Bladder microvascular endothelial cell (primary cell): Measurements from ENCODE around the gene FCAR. TPM values are rescaled to one million over a fixed set of nuclear protein-coding genes. Genes with fewer than 3 reads are reported as not detected.

ENCODE experiments used
- total RNA-seq: library from RNA; depleted of rRNA; stranded (reverse); fragments of >200 nt; gene quantifications from 2 replicates; pipeline ENCODE4 v1.2.3, GENCODE V29; 2014

Gene FCAR
- not detected in 2 replicates for total RNA-seq

GRCh38 chr19:54873990-54874389 is at the start of gene FCAR:
FCAR (plus strand) TSS chr19:54874235; CDS start chr19:54874290, 55 bp downstream.

GRCh38 chr19:54832496-54832895 is 41.5 kb upstream of the FCAR start, which contains the start of gene KIR2DS4:
KIR2DS4 (plus strand) TSS chr19:54832676.

GRCh38 chr19:54850061-54850640 is 23.9 kb upstream of the FCAR start, which contains the start of gene KIR3DL2:
KIR3DL2 (plus strand) TSS chr19:54850443; CDS start chr19:54850476, 33 bp downstream.

GRCh38 chr19:54905803-54906511 is 31.9 kb downstream of the FCAR start, which contains the start of gene NCR1:
NCR1 (plus strand) TSS chr19:54906148; CDS start chr19:54906188, 40 bp downstream.

Other genes starting within 250 kb of the FCAR start
- gene LILRB1, start 243.8 kb upstream of the FCAR start, total RNA-seq, result not detected in 2 replicates
- gene LILRB4, start 211.2 kb upstream of the FCAR start, total RNA-seq, result not detected in 2 replicates
- not detected in 2 replicates for gene KIR3DL3, start 149.8 kb upstream of the FCAR start, total RNA-seq
- gene KIR2DL3, start 135.7 kb upstream of the FCAR start, total RNA-seq, result not detected in 2 replicates
- not detected in 2 replicates for gene KIR2DL1, start 104.4 kb upstream of the FCAR start, total RNA-seq
- gene KIR2DL4, start 70.6 kb upstream of the FCAR start, total RNA-seq, result not detected in 2 replicates
- gene KIR3DL1, start 57.8 kb upstream of the FCAR start, total RNA-seq, result not detected in 2 replicates
- gene KIR2DS4, start 41.6 kb upstream of the FCAR start, total RNA-seq, result not detected in 2 replicates
- not detected in 2 replicates for gene KIR3DL2, start 23.8 kb upstream of the FCAR start, total RNA-seq
- gene NCR1, start 31.9 kb downstream of the FCAR start, total RNA-seq, result not detected in 2 replicates
- not detected in 2 replicates for gene NLRP7, start 73.3 kb downstream of the FCAR start, total RNA-seq
- gene NLRP2, start 92.1 kb downstream of the FCAR start, total RNA-seq, result 0.65 and 12.2 TPM in 2 replicates
- gene GP6, start 164.0 kb downstream of the FCAR start, total RNA-seq, result not detected in 2 replicates
- gene RDH13, start 188.9 kb downstream of the FCAR start, total RNA-seq, result 11.0 and 17.6 TPM in 2 replicates
- 7.9 and 12.4 TPM in 2 replicates for gene EPS8L1, start 201.6 kb downstream of the FCAR start, total RNA-seq
- 34.8 and 39.8 TPM in 2 replicates for gene PPP1R12C, start 243.4 kb downstream of the FCAR start, total RNA-seq